CD14-positive monocyte (primary cell): ENCODE results near the gene SLC36A3. TPM values are rescaled to one million over a fixed set of nuclear protein-coding genes. Genes with fewer than 3 reads are reported as not detected.

Source experiments
- DNase-seq, 3 donors: peaks; one replicate each; pipeline ENCODE4 v3.0.0-alpha.2; 2011 to 2022
- H2AFZ ChIP-seq: 2 replicates; pipeline ENCODE4 v1.6.0; 2012; ENCODE audit warnings: mild to moderate bottlenecking, low read depth, low read length, inconsistent platforms; ENCODE audit not compliant: insufficient read depth, poor library complexity, severe bottlenecking
- H3K27ac ChIP-seq, 2 donors: 1 replicate in 1 of 2; 2 replicates in 1 of 2; pipeline ENCODE4 v1.5.1; 2012 to 2013; ENCODE audit warnings: low read length in 2 of 2, control low read depth in 1 of 2, inconsistent platforms in 1 of 2, low read depth in 1 of 2, mild to moderate bottlenecking in 1 of 2
- H3K27me3 ChIP-seq, 2 donors: one replicate each; pipeline versions ENCODE4 v1.6.0 to v1.6.1; 2011 to 2013; ENCODE audit warnings: low read length in 2 of 2; ENCODE audit not compliant: control insufficient read depth in 2 of 2, insufficient read depth in 2 of 2
- H3K36me3 ChIP-seq, 2 donors: replicated peaks in 1 of 2; 1 replicate in 1 of 2; 2 replicates in 1 of 2; pipeline versions ENCODE4 v1.5.1 to v1.6.1; 2012 to 2013; ENCODE audit warnings: low read length in 2 of 2, control low read depth in 1 of 2, inconsistent platforms in 1 of 2, mild to moderate bottlenecking in 1 of 2; ENCODE audit not compliant: insufficient read depth in 2 of 2, control insufficient read depth in 1 of 2
- H3K4me1 ChIP-seq, 2 donors: 1 replicate in 1 of 2; 2 replicates in 1 of 2; pipeline versions ENCODE4 v1.5.1 to v1.6.1; 2012 to 2013; ENCODE audit warnings: low read length in 2 of 2, control low read depth in 1 of 2, inconsistent platforms in 1 of 2, mild to moderate bottlenecking in 1 of 2, moderate library complexity in 1 of 2; ENCODE audit not compliant: insufficient read depth in 2 of 2, control insufficient read depth in 1 of 2
- H3K4me2 ChIP-seq: replicated peaks from 2 replicates; pipeline ENCODE3; 2012; ENCODE audit warnings: low read length, moderate library complexity, mild to moderate bottlenecking; ENCODE audit not compliant: poor library complexity, severe bottlenecking; ENCODE audit errors: extremely low read depth
- H3K4me3 ChIP-seq, 3 experiments: fragments of 200-600 bp in 1 of 3; sonication (generic) in 1 of 3; replicated peaks in 1 of 3; 1 replicate in 2 of 3; 2 replicates in 1 of 3; pipeline ENCODE4 v1.5.1; 2011 to 2013; ENCODE audit warnings: low read length in 3 of 3, mild to moderate bottlenecking in 3 of 3, control low read depth in 2 of 3, low read depth in 2 of 3, inconsistent platforms in 1 of 3, moderate library complexity in 1 of 3
- H3K79me2 ChIP-seq: 2 replicates; pipeline ENCODE4 v1.6.0; 2012; ENCODE audit warnings: mild to moderate bottlenecking, control low read depth, inconsistent platforms, low read length, moderate library complexity; ENCODE audit not compliant: insufficient read depth
- H3K9ac ChIP-seq: 2 replicates; pipeline ENCODE4 v1.6.0; 2017; ENCODE audit warnings: low read length, mild to moderate bottlenecking; ENCODE audit not compliant: insufficient read depth, poor library complexity, severe bottlenecking
- H3K9me3 ChIP-seq, 2 donors: replicated peaks in 1 of 2; 1 replicate in 1 of 2; 2 replicates in 1 of 2; pipeline versions ENCODE4 v1.5.1 to v1.6.1; 2012 to 2013; ENCODE audit warnings: low read length in 2 of 2, control low read depth in 1 of 2; ENCODE audit not compliant: control insufficient read depth in 1 of 2, insufficient read depth in 1 of 2
- H4K20me1 ChIP-seq: 2 replicates; pipeline ENCODE4 v1.6.0; 2012; ENCODE audit warnings: mild to moderate bottlenecking, low read length, control low read depth, moderate library complexity; ENCODE audit not compliant: insufficient read depth
- H3K27ac Mint-ChIP-seq, 7 donors: one replicate each; pipeline ENCODE4 v1.8.0; 2020; ENCODE audit warnings: mild to moderate bottlenecking in 7 of 7, mixed read lengths in 7 of 7, moderate library complexity in 6 of 7, inconsistent platforms in 2 of 7
- H3K27me3 Mint-ChIP-seq, 3 donors: one replicate each; pipeline ENCODE4 v1.8.0; 2021 to 2022; ENCODE audit warnings: low read depth in 3 of 3, mild to moderate bottlenecking in 3 of 3, mixed read lengths in 3 of 3, moderate library complexity in 3 of 3, inconsistent platforms in 1 of 3
- H3K36me3 Mint-ChIP-seq, 2 donors: one replicate each; pipeline ENCODE4 v1.8.0; 2020; ENCODE audit warnings: mixed read lengths in 2 of 2, inconsistent platforms in 1 of 2, mild to moderate bottlenecking in 1 of 2
- H3K4me1 Mint-ChIP-seq: one replicate; pipeline ENCODE4 v1.8.0; 2020; ENCODE audit warnings: mild to moderate bottlenecking, mixed read lengths
- H3K4me3 Mint-ChIP-seq, 2 donors: one replicate each; pipeline ENCODE4 v1.8.0; 2020; ENCODE audit warnings: mild to moderate bottlenecking in 2 of 2, mixed read lengths in 2 of 2, moderate library complexity in 1 of 2
- H3K9me3 Mint-ChIP-seq, 7 donors: one replicate each; pipeline ENCODE4 v1.8.0; 2020 to 2022; ENCODE audit warnings: mixed read lengths in 7 of 7, mild to moderate bottlenecking in 6 of 7, moderate library complexity in 6 of 7, inconsistent platforms in 2 of 7
- CTCF ChIP-seq: fragments of 200-600 bp; IDR thresholded peaks from one replicate; pipeline ENCODE4 v1.8.0; 2022; ENCODE audit warnings: antibody characterized with exemption, mild to moderate bottlenecking
- WGBS: methylation state at CpG from one replicate; pipeline ENCODE4 v1.1.5; 2013; ENCODE audit warnings: missing lambda C conversion rate; ENCODE audit not compliant: insufficient coverage; 5-methylcytosine and 5-hydroxymethylcytosine counted together
- intact Hi-C, 2 donors: fragments of 100-400 bp; cut with micrococcal nuclease; formaldehyde crosslinking; loops; one replicate each; pipeline versions ENCODE4 v1.15.0 to v1.15.1; 2023
- polyA plus RNA-seq, 3 donors: library from polyadenylated mRNA; depleted of rRNA in 1 of 3; unstranded in 2 of 3; stranded (reverse) in 1 of 3; fragments of 300-500 nt in 2 of 3; fragments of >200 nt in 1 of 3; fragmentation: Illumina TruSeq in 2 of 3; gene quantifications; 1 replicate in 2 of 3; 2 replicates in 1 of 3; pipeline ENCODE4 v1.2.3, GENCODE V29; 2012 to 2021

The SLC36A3 gene
- polyA plus RNA-seq, 3 donors = not detected

GRCh38 chr5:151252762-151253604 is 50.6 kb downstream of the SLC36A3 start, which contains the start of gene GM2A:
TSS of gene GM2A (plus strand) at chr5:151253185. CDS start at chr5:151253217, 32 bp downstream.
- Histone ChIP-seq H3K9me3 (no peaks in the 10 kb centered on the region), H3K4me3 (peak within 1 kb of the TSS; percentile 78 to 99 (median 81)), H2AFZ (peak within 1 kb of the TSS; percentile 77), H3K27ac (peak within 1 kb of the TSS; percentile 91 to 94), H3K4me1 (peaks cover 55 to 71% of the 10 kb centered on the region in 2 donors), H3K27me3 (no peaks in the 10 kb centered on the region), H3K79me2 (peaks cover 51% of the 10 kb centered on the region), H3K9ac (peak within 1 kb of the TSS; percentile 71), H3K4me2 (peak within 1 kb of the TSS; percentile 100), H4K20me1 (peaks cover 12% of the 10 kb centered on the region), H3K36me3 (no peaks in the 10 kb centered on the region)
- peaks cover 2 to 6% of the 10 kb centered on the region in 2 donors for H3K36me3 Mint-ChIP-seq
- H3K9me3 Mint-ChIP-seq = no peaks in the 10 kb centered on the region
- peaks cover 0 to 4% (median 0%) of the 10 kb centered on the region in 3 donors for H3K27me3 Mint-ChIP-seq
- intact Hi-C loops = loop anchor here in 1 of 2 donors (5.0 to 10.0 kb wide), 2 partner anchors 36 to 198 kb away; no protein-coding TSS in a partner anchor
- TF ChIP-seq CTCF = no peak
- H3K4me3 Mint-ChIP-seq = peak within 1 kb of the TSS; percentile 96 to 99
- WGBS = under 1% methylated on average over 39 of the region's 52 CpGs
- peak; percentile 99 to 100 (median 100) for DNase-seq
- peaks cover 61% of the 10 kb centered on the region for H3K4me1 Mint-ChIP-seq
- peak within 1 kb of the TSS; percentile 95 to 100 (median 97) for H3K27ac Mint-ChIP-seq

GRCh38 chr5:151251621-151252020 is 51.9 kb downstream of the SLC36A3 start:
- Histone ChIP-seq H3K4me3 (peak overlapping the region in 1 of 3 experiments; percentile 75), H4K20me1 (no peaks in the 10 kb centered on the region), H2AFZ (no peak overlapping the region), H3K4me2 (peak overlapping the region; percentile 77), H3K4me1 (peaks cover 41 to 57% of the 10 kb centered on the region in 2 donors), H3K79me2 (peaks cover 38% of the 10 kb centered on the region), H3K9me3 (no peaks in the 10 kb centered on the region), H3K27me3 (no peaks in the 10 kb centered on the region), H3K27ac (no peak overlapping the region), H3K36me3 (no peaks in the 10 kb centered on the region), H3K9ac (no peak overlapping the region)
- Mint-ChIP-seq H3K36me3 (peaks cover 0 to 3% of the 10 kb centered on the region in 2 donors), H3K4me1 (peaks cover 48% of the 10 kb centered on the region), H3K27ac (peak overlapping the region in 1 of 7 donors; percentile 95), H3K27me3 (peaks cover 0 to 4% (median 0%) of the 10 kb centered on the region in 3 donors), H3K4me3 (no peak overlapping the region), H3K9me3 (no peaks in the 10 kb centered on the region)
- no peak for DNase-seq
- intact Hi-C loops = loop anchor here in 1 of 2 donors (5.0 to 10.0 kb wide), 2 partner anchors 34 to 197 kb away; no protein-coding TSS in a partner anchor
- no CpG with 5 or more reads among the region's 4 CpGs for WGBS
- no peak for TF ChIP-seq CTCF
